ENCODE data around the gene PTPRK.

DNA sequence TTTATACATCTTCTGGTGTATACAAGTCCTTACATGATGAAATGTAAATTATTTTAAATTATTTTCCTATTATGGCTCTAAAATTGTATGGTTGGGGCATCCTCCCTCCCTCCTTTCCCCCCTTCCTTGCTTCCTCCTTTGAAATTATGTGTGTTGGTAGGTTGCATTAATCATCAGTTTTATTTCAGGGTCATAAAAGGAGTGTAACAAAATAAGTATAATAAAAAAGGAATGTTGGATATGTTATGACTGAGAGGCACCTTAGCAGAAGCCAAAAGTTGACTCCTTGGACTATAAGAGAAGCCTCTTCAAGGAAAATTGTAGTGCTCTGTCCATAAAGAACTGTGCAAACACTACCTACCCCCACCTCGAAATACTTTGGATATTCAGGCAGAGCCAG is 46.6 kb upstream of the PTPRK start:
- TF ChIP-seq POLR2A (IDR thresholded peaks at IDR 0.05; ENCODE audit: low read length) (no peak), GATA1 (IDR thresholded peaks at IDR 0.05; ENCODE audit: low read depth, low read length) (no peak)

Measured in erythroblast (primary cell).